Activated T-cell treated with anti-CD3 and anti-CD28 coated beads, Interleukin-2, amount 50 U/mL, for 1 hour (primary cell): ENCODE results near the gene MMP28.

Experiments
- DNase-seq: peaks from one replicate; pipeline ENCODE4 v3.0.0-alpha.2; 2020

The MMP28 gene

DNA sequence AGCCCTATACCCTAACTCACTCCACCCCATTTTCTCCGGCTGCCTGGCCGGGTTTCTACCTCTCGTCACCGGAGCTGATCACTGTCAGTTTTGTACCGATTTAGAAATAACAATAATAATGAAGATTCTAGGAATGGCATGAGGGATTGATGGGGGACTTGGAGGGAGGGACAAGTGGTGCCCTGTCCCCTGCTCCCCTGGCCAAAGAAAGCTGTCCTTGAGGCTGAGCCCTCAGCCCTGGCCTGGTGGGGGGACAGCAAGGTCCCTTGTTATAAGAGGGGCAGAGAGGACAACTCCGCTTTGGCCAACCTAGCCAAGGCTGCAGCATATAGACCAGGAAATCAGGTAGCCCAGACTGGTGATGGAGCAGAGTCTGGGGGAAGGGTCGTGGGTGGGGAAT, 52.9 kb downstream of the MMP28 start:
- DNase-seq, result no peak

DNA sequence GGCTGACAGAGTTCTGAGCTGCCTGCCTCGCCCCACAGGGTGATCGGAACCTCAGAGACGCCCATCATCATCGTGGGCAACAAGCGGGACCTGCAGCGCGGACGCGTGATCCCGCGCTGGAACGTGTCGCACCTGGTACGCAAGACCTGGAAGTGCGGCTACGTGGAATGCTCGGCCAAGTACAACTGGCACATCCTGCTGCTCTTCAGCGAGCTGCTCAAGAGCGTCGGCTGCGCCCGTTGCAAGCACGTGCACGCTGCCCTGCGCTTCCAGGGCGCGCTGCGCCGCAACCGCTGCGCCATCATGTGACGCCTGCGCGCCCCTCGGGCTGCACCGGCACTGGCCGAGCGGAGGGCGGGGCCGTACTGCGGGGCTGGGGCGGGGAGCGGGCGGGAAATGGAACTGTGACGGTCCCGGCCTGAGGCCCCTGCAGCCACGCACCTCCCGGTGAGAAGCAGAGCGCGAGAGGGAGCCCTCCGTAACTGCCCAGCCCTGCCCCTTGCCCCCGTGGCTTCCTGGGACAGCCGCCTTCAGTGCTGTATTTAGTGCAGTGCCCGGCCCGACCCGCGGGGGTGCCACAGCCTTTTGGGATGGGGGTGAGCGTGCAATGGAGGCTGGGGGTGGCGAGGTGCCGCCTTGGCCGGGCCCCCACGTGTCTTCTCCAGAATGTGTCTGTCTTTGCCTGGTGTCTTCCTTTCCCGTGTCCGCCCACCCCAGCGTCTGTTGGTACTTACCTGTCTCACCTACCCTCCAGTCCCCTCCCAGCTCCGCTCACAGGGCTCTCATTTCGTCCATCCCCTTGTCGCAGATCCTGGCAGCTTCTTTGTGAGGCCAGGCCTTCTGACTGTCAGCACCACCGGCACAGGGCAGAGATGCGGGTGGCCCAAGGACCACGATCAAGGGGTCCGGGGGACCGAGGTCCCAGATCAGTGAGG, 54.2 kb downstream of the MMP28 start:
- no peak for DNase-seq

DNA sequence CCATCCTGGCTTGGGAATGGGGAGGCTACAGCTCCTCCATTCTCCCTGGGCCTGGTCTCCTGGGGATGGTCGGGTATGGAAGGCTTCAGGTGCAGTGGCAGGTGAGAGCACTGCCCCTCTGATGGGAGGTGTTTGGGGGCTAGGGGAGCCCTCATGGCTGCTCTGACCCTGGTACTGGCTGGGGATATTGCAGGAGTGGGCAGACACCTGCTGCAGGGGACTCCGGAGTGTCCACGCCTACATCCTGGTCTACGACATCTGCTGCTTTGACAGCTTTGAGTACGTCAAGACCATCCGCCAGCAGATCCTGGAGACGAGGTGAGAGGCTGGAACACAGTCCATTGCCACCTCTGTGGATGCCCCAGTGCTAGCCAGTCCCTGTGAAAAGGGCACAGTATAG, 55.2 kb downstream of the MMP28 start:
- DNase-seq, result no peak

DNA sequence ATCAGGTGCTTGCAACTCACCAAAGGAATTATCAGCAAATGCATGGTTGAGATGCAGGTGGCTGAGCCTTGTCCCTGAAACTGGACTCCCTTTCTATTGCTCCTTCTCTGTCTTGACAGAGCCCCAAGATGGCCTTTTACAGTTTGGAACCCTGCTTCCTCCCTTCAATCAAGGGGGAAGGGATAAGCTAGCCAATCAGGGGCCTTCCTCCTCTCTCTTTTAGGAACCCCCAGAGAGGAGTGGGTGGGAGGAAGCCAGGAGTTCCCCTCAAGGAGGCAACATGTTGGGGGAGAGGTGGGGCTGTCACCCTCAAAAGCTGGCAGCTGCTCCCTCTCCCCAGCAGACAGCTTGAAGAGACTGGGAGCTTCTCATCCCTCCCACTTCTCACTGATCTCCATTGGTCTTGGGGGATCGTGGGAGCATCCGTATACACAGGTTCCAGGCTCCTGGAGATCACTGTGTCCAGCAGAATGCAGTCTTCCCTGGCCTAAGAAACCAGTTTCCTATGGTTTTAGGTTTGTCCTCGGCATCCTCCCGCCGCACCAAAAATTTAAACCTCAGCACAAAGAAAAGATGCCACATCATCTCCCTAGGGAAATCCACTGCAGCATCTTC, 56.8 kb downstream of the MMP28 start:
- DNase-seq, result no peak

DNA sequence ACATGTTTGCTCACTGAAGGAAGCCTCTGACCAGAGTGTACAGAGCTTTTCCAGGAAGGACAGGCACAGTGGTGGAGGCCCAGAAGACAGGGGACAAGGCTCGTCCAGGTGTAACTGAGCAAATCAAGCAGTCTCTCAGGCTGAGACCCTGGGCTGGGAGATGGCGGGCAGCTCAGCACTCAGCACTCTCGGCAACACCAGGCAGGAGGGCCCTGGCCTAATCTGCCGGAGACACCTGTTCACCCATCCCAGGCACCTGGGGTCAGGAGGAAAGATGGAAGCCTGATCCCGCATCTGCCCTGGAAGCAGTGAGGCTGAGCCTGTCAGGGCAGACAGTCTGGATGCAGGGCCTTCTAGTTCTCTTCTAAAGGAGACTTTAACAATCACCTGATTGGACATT, 59.2 kb downstream of the MMP28 start:
- DNase-seq, result no peak

DNA sequence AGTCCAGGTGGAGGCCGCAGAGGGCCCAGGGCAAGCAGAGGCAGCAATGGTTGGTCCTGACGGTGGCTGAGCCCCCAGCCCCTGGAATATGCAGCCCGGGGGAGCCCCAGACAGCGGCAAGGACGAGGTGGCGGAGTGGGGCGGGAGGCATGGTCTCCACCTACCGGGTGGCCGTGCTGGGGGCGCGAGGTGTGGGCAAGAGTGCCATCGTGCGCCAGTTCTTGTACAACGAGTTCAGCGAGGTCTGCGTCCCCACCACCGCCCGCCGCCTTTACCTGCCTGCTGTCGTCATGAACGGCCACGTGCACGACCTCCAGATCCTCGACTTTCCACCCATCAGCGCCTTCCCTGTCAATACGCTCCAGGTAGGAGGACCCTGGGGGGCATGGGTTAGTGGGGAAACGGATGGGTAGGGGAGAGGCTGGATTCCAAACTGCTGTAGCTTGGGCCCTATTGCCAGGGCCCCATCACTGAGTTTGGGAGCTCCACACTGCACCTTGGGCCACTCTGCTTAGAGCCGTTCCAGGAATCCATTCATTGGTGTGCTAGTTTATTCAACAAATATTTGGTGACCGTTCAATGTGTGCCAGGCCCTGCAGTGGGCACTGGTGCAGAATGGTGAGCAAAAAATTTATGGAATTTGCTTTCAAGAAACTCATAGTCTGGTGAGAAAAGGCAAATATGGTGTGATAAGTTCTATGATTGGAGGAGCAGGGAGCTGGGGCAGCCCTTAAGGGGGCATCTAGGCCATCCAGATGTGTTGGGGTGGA, 60.2 kb downstream of the MMP28 start:
- DNase-seq, result no peak

DNA sequence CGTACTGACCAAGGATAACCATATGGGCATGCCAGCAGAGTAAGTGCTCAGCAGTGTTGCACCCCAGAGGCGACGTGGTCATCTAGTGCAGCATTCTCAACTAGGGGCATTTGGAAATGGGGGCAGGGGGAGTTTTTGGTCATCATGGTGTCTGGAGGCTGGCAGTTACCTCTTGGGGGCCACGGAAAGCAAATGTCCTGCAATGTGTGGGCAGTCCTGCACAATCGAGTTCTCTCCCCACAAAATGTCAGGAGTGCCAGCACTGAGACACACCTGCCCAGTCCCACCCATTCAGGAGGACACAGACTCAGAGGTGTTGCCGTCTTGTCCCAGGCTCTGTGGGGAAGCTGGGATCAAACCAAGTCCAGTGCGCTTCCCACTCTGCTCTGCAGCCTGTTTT, 61.0 kb downstream of the MMP28 start:
- no peak for DNase-seq

DNA sequence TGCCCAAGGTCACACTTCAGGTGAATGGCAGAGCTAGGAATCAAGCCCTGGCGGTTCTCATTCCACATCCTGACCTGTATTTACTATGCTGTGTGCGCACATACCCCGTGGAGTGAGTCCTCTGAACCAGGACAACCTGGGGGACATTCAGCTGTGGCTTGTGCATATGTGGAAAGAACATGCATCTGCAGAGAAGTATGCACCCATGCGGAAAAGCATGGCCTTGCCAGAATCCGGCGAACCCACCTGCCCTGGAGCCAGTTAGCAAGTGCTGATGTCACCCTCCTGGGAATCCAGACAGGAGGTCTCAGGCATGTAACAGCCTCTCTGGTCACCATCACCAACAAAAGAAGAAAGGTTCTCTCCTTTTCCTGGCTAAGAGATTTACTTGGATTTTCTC, 62.1 kb downstream of the MMP28 start:
- DNase-seq, result no peak

DNA sequence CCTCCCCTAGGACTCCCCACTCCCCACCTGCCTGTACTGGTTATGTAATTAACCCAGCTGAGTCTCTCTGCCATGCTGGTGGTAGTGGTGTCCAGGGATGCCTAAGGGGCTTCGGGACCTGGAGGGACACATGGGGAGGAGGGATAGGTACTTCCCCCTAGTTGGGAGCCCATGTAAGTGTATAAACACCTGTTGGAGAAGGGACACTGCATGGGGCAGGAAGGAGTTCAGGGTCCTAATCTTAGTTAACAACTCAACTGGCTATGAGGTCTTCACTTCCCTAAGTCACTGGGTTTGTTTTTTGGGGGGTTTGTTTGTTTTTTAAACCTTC, 62.7 kb downstream of the MMP28 start:
- no peak for DNase-seq

DNA sequence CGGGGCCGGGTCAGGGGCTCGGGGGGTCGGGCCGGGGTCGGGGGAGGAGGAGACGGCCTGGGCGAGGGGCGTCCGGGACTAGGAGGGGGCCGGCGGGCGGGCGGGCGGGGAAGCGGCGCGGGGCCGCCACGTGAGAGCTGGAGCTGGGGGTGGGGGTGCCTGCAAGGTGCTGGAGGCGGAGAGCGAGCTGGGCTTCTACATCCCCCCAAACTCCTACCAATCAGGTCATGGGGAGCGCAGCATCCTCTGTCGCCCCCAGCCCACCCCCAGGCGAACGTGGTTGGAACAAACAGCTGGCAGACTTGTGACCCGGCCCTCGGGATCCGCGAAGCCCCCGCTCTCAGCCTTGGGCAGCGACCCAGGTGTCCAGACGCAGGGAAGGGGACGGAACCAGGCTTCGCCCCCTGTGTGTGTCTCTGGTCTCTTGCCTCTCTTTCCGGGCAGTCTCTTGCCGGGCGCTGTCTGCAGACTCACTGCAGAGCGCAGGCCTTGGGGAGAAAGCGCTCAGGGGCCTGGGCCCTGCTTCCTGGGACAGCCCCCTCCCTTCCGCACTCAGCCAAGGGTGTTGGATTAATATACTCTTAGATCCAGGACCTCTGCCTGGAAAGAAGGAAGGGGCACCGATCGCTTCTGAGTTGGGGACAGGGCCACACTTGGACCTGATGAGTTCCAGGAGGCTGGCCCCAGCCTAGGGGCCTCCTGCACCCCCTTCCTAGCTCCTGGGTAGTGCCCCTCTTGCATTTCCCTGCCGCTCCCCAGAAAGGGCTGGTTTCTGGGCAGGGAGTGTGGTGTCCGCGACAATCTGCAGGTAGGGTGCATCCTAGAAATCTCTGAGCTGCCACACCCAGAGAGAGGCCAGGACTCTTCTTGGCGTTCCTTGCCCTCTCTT, 63.3 kb downstream of the MMP28 start:
- DNase-seq, result no peak

DNA sequence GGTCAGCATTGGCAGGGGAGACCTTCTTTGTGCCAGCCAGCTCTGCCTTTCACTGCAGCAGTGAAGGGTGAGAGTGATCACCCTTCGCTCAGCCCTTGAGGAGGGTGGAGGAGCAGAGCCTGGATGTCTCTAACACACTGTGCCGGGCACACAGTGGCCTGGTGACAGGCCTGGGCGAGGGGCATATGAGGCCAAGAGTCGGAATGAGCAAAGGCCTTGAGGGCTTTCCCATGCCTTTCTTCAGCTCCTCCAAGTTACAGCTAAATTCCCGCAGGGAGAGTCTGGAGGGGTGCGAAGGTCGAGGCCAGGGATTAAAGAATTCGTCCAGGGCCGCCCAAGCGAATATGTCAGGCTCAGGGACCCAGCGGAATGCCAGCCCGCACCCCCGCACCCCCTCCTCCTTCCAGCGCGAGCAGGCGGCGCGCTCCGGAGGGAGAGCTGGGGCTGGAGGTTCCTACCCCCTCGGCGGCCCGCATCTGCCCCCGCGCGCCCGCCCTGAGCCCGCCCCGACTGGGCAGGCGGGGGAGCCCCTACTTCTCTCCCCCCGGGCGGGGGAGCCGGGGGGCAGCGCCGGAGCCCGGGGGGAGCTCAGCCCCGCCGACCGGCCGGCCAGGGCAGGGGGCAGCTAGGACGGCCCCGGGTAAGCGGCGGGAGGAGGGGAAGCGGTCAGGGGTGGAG, 64.1 kb downstream of the MMP28 start, which contains the start of gene RASL10B:
RASL10B (plus strand) TSS at position 401 of the 678 bp plus-strand sequence. CDS start 3,546 bp downstream, outside the sequence.
- DNase-seq, result peak; percentile 63

DNA sequence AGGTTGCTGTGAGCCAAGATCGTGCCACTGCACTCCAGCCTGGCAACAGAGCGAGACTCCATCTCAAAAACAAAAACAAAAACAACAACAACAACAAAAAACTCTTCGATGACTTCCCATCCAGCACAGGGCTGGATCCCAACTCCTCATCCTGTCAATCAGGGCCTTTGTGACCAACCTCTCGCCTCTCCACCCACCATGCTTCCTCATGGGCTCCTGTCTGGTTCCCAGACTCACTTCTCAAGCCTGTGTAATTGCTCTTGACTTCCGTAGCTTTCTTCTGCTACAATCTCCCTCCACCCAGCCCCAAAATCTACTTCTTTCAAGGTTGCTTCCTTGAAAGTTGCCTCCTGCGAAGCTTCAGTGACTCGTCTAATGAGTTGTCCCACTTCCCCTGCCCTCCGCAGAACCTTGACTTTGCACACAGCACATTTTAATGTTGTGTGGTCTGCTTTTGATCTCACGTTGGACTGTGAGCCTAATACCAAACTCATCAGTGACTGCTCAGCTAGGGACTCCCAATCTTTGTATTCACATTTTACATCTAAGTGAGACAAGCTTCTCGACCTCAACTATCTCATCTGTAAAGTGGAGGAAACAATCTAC, 64.9 kb downstream of the MMP28 start:
- no peak for DNase-seq

DNA sequence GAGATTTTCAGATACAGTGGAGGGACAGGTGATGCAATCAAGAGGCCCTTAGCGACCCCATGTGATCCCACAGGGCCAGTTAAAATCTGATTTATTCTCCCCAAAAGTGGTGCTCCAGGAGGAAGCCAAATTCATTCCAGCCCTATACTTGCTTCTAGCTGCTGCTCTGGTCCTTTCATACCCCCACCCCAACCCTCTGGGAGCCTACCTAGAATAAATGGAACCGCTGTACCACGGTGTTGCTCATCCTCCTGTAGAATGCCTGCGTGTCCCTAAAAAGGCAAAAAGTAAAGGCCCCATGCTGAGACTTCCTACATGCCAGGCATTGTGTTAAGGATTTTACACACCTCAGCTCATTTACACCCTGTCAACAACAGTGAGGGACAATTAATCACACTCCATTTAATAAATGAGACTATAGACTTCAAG, 66.0 kb downstream of the MMP28 start:
- DNase-seq, result no peak

DNA sequence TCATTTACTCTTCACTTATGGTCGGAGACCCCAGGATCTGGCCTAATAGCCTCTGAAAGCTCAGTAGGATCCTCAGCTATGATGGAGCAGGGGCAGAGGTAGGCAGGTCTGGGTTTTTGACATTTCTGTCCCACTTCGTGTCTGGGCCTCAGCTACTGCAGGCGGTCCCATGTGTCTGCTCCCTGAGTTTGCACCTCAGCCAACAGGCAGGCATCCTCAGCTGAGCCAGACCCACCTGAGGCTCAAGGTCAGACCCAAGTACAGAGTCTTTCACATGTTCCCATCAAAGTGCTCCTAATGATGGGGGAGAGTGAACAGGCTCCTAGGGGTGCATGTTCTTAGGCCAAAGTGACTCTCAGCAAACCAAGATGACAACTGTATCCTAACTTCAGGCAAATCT, 66.9 kb downstream of the MMP28 start:
- DNase-seq, result no peak

DNA sequence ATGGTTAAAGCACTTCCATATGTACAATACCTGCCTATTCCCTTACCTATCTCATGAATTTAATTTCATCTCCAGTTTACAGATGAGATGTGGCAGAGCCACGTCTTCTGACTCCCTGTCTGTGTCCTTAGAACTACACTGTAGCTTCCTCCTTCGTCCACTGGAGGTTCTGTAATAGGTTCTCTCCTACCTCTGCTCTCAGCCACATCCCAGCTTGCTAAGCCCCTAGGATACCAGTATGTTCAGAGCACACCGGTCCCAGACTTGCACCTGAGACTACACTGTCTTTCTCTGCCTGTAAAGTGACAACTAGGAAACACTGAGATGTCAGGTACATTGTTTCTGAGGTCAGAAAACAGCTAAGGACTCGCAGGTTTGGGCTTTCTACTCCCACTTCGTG, 67.8 kb downstream of the MMP28 start:
- no peak for DNase-seq

DNA sequence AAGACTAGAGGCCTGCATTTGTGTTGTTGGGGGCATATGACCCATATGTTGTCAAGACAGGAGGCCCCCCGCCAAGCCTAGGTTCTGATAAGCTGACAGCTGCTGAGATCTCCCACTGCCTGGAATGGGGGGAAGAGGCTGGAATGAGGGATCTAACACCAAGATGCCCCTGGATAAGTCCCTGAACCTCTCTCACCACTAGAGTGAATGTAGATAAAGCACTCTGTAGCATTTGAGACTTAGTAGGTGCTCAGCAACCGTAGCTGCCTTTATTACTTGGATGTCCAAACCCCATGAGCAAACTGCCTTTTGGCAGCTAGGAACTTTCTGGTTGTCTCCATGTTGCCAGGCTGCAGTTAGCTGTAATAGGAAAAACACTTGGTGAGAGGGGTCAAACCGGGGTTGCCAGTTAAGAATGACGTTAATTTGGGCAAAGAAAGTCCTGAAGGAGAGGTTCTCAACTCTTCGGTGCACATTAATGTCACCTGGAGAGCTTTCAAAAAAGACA, 68.4 kb downstream of the MMP28 start:
- no peak for DNase-seq

DNA sequence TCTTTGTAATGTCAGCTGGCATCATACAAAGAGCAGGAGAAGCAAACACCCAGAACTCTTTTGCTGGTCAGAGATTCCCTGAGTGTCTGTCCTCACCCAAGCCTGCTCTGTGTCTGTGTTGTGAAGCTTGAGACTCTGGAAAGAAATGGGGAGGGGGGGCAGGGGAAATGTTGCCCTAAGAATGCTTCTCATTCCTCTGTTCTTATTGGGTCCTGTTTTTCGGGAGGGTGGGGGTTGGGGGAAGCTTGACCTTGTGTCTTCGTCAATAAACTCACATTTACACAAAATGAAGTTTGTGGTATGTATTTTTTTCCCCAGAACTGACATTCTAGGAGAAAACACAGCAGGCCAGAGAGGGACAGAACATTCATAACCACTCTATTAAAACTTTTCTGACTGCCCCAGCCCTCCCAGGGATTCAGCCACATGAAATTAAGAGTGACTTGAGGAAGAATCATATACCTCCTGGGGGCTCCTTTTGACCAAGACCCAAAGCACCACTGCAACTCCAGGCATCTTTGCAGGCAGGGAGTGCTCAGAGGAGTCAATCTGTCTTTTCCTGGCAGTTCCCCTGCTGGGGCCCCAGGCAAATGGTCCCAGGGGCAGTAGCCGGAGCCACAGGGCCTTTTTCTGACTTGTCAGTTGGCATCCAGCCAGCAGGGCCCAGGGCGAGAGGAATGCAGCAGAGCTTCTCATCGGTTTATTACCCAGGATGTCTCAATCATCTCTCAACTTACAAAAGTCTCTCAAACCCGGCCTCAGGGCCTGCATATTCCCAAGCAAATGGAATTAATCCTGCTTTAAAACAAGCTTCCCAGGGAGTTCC, 69.1 kb downstream of the MMP28 start:
- no peak for DNase-seq

DNA sequence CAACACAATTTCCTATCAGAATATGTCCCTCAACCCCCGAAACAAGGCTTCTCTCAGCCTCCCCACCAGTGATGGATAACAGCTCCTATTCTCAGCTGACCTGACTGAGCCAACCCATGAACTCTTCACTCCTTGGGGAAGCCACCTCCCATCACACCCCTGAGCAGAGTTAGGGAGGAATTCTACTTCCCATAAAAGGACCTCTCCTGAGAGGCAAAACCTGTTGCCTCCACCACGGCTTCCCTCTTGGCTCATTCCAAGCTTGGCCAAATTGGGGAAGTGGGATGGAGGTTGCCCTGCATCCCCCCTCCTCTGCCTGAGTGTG, 69.7 kb downstream of the MMP28 start:
- DNase-seq, result no peak

DNA sequence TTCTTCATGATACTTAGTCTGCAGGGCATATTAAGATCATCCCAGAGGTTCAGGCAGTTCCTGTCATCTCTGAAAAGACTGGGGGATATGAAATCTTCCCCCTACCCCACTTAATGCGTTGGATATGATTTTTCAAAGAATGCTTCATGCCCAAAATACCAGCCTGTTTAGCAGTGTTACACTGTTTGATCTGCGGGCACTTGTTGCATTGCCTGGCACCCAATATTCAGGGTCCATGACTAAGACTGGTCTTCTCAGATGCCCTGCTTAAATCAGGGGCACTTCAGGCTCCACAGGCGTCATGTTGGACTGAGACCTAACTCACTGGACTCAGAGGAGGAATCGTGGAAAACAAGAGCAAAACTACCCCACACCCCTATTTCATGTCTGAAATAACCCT, 70.4 kb downstream of the MMP28 start:
- no peak for DNase-seq

DNA sequence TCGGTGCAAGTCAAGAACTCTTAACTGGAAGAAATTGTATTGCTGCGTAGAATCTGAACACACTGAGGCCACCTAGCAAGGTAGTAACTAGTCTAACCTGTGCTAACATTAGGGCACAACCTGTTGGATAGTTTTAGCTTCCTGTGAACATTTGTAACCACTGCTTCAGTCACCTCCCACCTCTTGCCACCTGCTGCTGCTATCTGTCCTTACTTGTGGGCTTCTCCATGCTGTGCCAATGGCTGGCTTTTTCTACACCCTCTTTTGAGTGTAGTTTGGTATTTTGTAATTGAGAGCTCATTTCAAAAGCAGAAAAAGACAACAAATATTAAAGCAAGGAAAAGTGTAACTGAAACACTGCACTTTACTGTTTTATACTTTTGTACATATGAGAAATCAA, 71.7 kb downstream of the MMP28 start:
- no peak for DNase-seq

DNA sequence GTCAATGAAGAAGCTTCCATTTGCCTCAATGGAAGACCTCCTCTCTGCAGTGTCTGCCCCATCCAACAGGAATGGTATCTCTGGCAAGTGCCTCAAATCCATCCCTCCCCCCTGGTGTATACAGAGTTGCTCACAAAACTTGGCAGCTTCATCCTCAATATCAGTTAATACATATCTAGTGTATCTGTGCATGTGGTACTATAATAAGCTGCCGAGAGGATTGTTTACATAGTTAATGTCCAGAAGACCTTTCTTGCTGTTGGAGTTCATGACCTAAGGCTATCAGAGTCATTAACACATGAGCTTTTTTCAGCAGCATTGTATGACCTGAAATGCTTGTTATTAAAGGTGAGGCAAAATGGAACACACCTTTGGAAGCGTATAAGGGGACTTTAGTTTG, 78.0 kb downstream of the MMP28 start:
- DNase-seq, result no peak
